GM12873 (cell line): ENCODE results near the gene HTR6.

Experiments used
- CTCF ChIP-seq: IDR thresholded peaks from 2 replicates; pipeline ENCODE4 v1.5.1; 2012; ENCODE audit warnings: low read depth, mild to moderate bottlenecking, moderate library complexity, low read length, control low read depth; ENCODE audit not compliant: insufficient read depth; ENCODE audit errors: missing control alignments

Gene HTR6

GRCh38 chr1:19664453-19665185 lies at the start of gene HTR6:
Gene HTR6 (plus strand): TSS chr1:19664875. CDS start chr1:19665754, 879 bp downstream.
- TF ChIP-seq CTCF: no peak

GRCh38 chr1:19615438-19615837 lies 49.2 kb upstream of the HTR6 start:
- TF ChIP-seq CTCF: no peak

GRCh38 chr1:19616489-19616888 lies 48.2 kb upstream of the HTR6 start:
- no peak for TF ChIP-seq CTCF

- TF ChIP-seq CTCF: no peak
Measured at GRCh38 chr1:19617376-19617775, 47.3 kb upstream of the HTR6 start.

- TF ChIP-seq CTCF: no peak
Measured at GRCh38 chr1:19618428-19618827, 46.2 kb upstream of the HTR6 start.

GRCh38 chr1:19619697-19620384 lies 44.8 kb upstream of the HTR6 start:
- no peak for TF ChIP-seq CTCF

- TF ChIP-seq CTCF: no peak
Measured at GRCh38 chr1:19620786-19621185, 43.9 kb upstream of the HTR6 start.
